HepG2 (cell line): ENCODE results near the gene FAM171A2. TPM values are rescaled to one million over a fixed set of nuclear protein-coding genes. Genes with fewer than 3 reads are reported as not detected.
A peak's percentile ranks its signal among the peaks of the same experiment; 100 is the strongest.

Source experiments
- ATAC-seq: fragments of 200-7000 bp; cut with Tn5 transposase; 3 replicates; pipeline ENCODE4 v1.9.1; 2020; ENCODE audit warnings: mild to moderate bottlenecking, moderate library complexity
- BruUV-seq: library from RNA; stranded (reverse); fragments of 400-500 nt; replicated peaks from 2 replicates; lab custom pipeline; 2021; lab: Mats Ljungman, UMichigan
- CTCF ChIA-PET: fragments of 300-600 bp; formaldehyde crosslinking; extraction: SDS; loops from one replicate; lab custom pipeline; 2021; ENCODE audit warnings: low total read pairs, inconsistent platforms, low intra/inter-chr PET ratio; lab: Yijun Ruan, JAX
- POLR2A ChIA-PET: fragments of 350-600 bp; sonication (Branson Sonifier 250); formaldehyde crosslinking; loops from one replicate; lab custom pipeline; 2020; ENCODE audit warnings: antibody characterized with exemption, inconsistent platforms; lab: Yijun Ruan, JAX
- DNase-seq: peaks from one replicate; pipeline ENCODE4 v3.0.0-alpha.2; 2015; ENCODE audit warnings: low spot score
- FAIRE-seq: peaks from 3 replicates; lab custom pipeline; 2011; peaks lifted over from hg19 to GRCh38; lab: Jason Lieb, UNC
- H2AFZ ChIP-seq: one replicate; pipeline ENCODE4 v1.6.1; 2011; ENCODE audit warnings: low read length, inconsistent platforms
- H3K27ac ChIP-seq: fragments of 300-600 bp; 3 replicates; pipeline ENCODE4 v1.8.0; 2011; ENCODE audit warnings: mixed run types, mild to moderate bottlenecking, mixed read lengths, low read length, inconsistent platforms; ENCODE audit not compliant: insufficient read depth; ENCODE audit errors: extremely low read length
- H3K27me3 ChIP-seq, 2 experiments: fragments of 200-600 bp in 1 of 2; 2 replicates in 1 of 2; 3 replicates in 1 of 2; pipeline versions ENCODE4 v1.6.0 to v1.8.0; 2011; ENCODE audit warnings: low read length in 2 of 2, mild to moderate bottlenecking in 2 of 2, moderate library complexity in 2 of 2, inconsistent platforms in 1 of 2; ENCODE audit not compliant: insufficient read depth in 2 of 2, control insufficient read depth in 1 of 2
- H3K36me3 ChIP-seq, 2 experiments: fragments of 200-600 bp in 1 of 2; replicated peaks in 1 of 2; 2 replicates in 1 of 2; 3 replicates in 1 of 2; pipeline versions ENCODE4 v1.5.1 to v1.8.0; 2011; ENCODE audit warnings: low read length in 2 of 2, inconsistent platforms in 1 of 2; ENCODE audit not compliant: insufficient read depth in 2 of 2, control insufficient read depth in 1 of 2
- H3K4me1 ChIP-seq: 2 replicates; pipeline ENCODE4 v1.5.1; 2012; ENCODE audit warnings: low read length, inconsistent platforms; ENCODE audit not compliant: insufficient read depth
- H3K4me2 ChIP-seq: 2 replicates; pipeline ENCODE4 v1.6.0; 2011; ENCODE audit warnings: low read depth, low read length, inconsistent platforms
- H3K4me3 ChIP-seq, 3 experiments: fragments of 200-600 bp in 1 of 3; sonication (generic), shearing (Covaris generic) in 1 of 3; replicated peaks in 1 of 3; 2 replicates each; pipeline ENCODE4 v1.5.1; 2011 to 2016; ENCODE audit warnings: low read length in 3 of 3, inconsistent platforms in 2 of 3, low read depth in 2 of 3, mild to moderate bottlenecking in 2 of 3, control low read depth in 1 of 3, mixed read lengths in 1 of 3; ENCODE audit not compliant: insufficient read depth in 1 of 3
- H3K79me2 ChIP-seq: one replicate; pipeline ENCODE4 v1.6.1; 2011; ENCODE audit warnings: low read length, inconsistent platforms; ENCODE audit not compliant: insufficient read depth
- H3K9ac ChIP-seq: 2 replicates; pipeline ENCODE4 v1.6.0; 2011; ENCODE audit warnings: mild to moderate bottlenecking, low read depth, low read length, inconsistent platforms; ENCODE audit not compliant: insufficient read depth
- H3K9me3 ChIP-seq: 2 replicates; pipeline ENCODE4 v1.5.1; 2012; ENCODE audit warnings: mild to moderate bottlenecking, low read length
- H4K20me1 ChIP-seq: 2 replicates; pipeline ENCODE4 v1.6.0; 2011; ENCODE audit warnings: inconsistent platforms, mild to moderate bottlenecking, low read length, moderate library complexity; ENCODE audit not compliant: insufficient read depth
- FIP1L1 ChIP-seq: fragments of 200-400 bp; formaldehyde crosslinking; IDR thresholded peaks from 2 replicates; pipeline ENCODE4 v1.6.1; 2018; ENCODE audit warnings: low read depth, mild to moderate bottlenecking, low read length, moderate library complexity, borderline replicate concordance; ENCODE audit not compliant: insufficient read depth
- HNRNPL ChIP-seq: fragments of 200-400 bp; formaldehyde crosslinking; IDR thresholded peaks from 2 replicates; pipeline ENCODE4 v1.6.1; 2017; ENCODE audit warnings: mild to moderate bottlenecking, low read depth, low read length
- NCOA1 ChIP-seq: sonication (generic); formaldehyde crosslinking; IDR thresholded peaks from 2 replicates; pipeline ENCODE4 v1.9.0; 2021; ENCODE audit warnings: missing genetic modification reagents
- RFX5 ChIP-seq: IDR thresholded peaks from 2 replicates; pipeline ENCODE4 v1.6.1; 2011; ENCODE audit warnings: low read depth, low read length, improper control_type of control experiment
- WIZ ChIP-seq: sonication (generic); formaldehyde crosslinking; IDR thresholded peaks from 2 replicates; pipeline ENCODE4 v1.5.1; 2020; ENCODE audit warnings: mild to moderate bottlenecking, missing genetic modification reagents
- YEATS4 ChIP-seq: sonication (generic); formaldehyde crosslinking; IDR thresholded peaks from 2 replicates; pipeline ENCODE4 v1.4.0; 2020; ENCODE audit warnings: missing genetic modification reagents, borderline replicate concordance
- ZBTB21 ChIP-seq: sonication (generic); formaldehyde crosslinking; IDR thresholded peaks from 2 replicates; pipeline ENCODE4 v1.4.0; 2020; ENCODE audit warnings: missing genetic modification reagents
- ZMYM4 ChIP-seq: sonication (generic); formaldehyde crosslinking; IDR thresholded peaks from 2 replicates; pipeline ENCODE4 v1.8.1; 2023; ENCODE audit warnings: mild to moderate bottlenecking, missing genetic modification reagents
- ZNF619 ChIP-seq: sonication (generic); formaldehyde crosslinking; IDR thresholded peaks from 2 replicates; pipeline ENCODE4 v1.4.0; 2020; ENCODE audit warnings: mild to moderate bottlenecking, missing genetic modification reagents
- ZNF850 ChIP-seq: sonication (generic); formaldehyde crosslinking; conservative IDR thresholded peaks from 2 replicates; pipeline ENCODE4 v1.9.0; 2021; ENCODE audit warnings: mild to moderate bottlenecking, missing genetic modification reagents
- WGBS: methylation state at CpG from one replicate; pipeline ENCODE4 v1.1.6; 2017; ENCODE audit warnings: low lambda C conversion rate; 5-methylcytosine and 5-hydroxymethylcytosine counted together
- in situ Hi-C: cut with HindIII; loops from 2 replicates; pipeline ENCODE4 v1.10.0; 2017; ENCODE audit warnings: low pct_unique_long_range_greater_than_20kb; ENCODE audit not compliant: extremely low pct_ligation_motif_present
- intact Hi-C: fragments of 100-400 bp; cut with micrococcal nuclease; formaldehyde crosslinking; loops from one replicate; pipeline ENCODE4 v1.10.0; 2022; ENCODE audit not compliant: unreplicated experiment
- polyA plus RNA-seq, 8 experiments: library from polyadenylated mRNA; depleted of rRNA in 3 of 8; stranded (reverse) in 7 of 8; unstranded in 1 of 8; fragments of >200 nt; fragmentation: Illumina TruSeq in 4 of 8; extraction: Trizol in 4 of 8; gene quantifications; 2 replicates each; pipeline versions ENCODE4 v1.2.1 to v1.2.3, GENCODE V29; 2011 to 2016; ENCODE audit warnings: low read depth in 4 of 8, missing spikeins in 1 of 8, mixed read lengths in 1 of 8; ENCODE audit not compliant: insufficient read depth in 1 of 8
- total RNA-seq, 5 experiments: library from RNA; depleted of rRNA; stranded (reverse); fragments of >200 nt; fragmentation: Illumina TruSeq; extraction: Trizol; gene quantifications; 2 replicates each; pipeline ENCODE4 v1.2.3, GENCODE V29; 2016; ENCODE audit warnings: low read depth in 1 of 5
- TF ChIP-seq, protein P1 (sequence below): IDR thresholded peaks from 2 replicates; pipeline ENCODE4 v1.6.1; 2016; ENCODE audit warnings: missing genetic modification reagents, missing compliant biosample characterization
- TF ChIP-seq, protein P2 (sequence below): IDR thresholded peaks from 2 replicates; pipeline ENCODE4 v1.6.1; 2018; ENCODE audit warnings: missing genetic modification reagents
- TF ChIP-seq, protein P3 (sequence below): sonication (generic); formaldehyde crosslinking; IDR thresholded peaks from 2 replicates; pipeline ENCODE4 v1.4.0; 2020; ENCODE audit warnings: missing genetic modification reagents
- TF ChIP-seq, protein P4 (sequence below): sonication (generic); formaldehyde crosslinking; IDR thresholded peaks from 2 replicates; pipeline ENCODE4 v1.4.0; 2020; ENCODE audit warnings: missing genetic modification reagents, borderline replicate concordance

FAM171A2 gene
- total and polyA plus RNA-seq, 2 of the 13 experiments (the other 11 are each of a cell fraction or from before 2014, with no cell fraction given), result 1.8 to 3.6 TPM

DNA sequence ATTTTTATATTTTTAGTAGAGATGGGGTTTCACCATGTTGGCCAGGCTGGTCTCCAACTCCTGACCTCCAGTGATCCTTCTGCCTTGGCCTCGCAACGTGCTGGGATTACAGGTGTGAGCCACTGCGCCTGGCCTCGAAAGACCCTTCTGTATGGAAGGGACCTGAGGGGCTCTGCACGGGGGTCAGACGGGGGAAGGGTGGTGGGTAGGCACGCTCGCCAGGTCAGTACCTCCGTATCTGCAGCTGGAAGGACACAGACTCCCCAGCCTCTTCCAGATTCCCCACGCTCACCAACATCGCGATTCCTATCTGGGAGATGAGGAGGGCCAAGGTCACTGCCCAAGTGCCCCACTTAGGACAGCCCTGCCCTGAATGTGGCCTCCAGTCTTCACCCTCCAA lies 13.1 kb upstream of the FAM171A2 start:
- Histone ChIP-seq H4K20me1 (no peaks in the 10 kb centered on the region; the same call in 1 of the 2 replicates), H3K27ac (no peak overlapping the region), H2AFZ (no peak overlapping the region), H3K4me1 (peaks cover 44% of the 10 kb centered on the region), H3K36me3 (no peaks in the 10 kb centered on the region), H3K9me3 (no peaks in the 10 kb centered on the region), H3K4me3 (no peak overlapping the region), H3K27me3 (peaks cover 8 to 33% of the 10 kb centered on the region in 2 experiments), H3K4me2 (no peak overlapping the region), H3K79me2 (no peaks in the 10 kb centered on the region), H3K9ac (no peak overlapping the region)
- WGBS, result 70% methylated on average over 12 of the region's 12 CpGs
- FAIRE-seq (no peak), ATAC-seq (no peak), DNase-seq (no peak)
- ChIA-PET CTCF (no interaction called here), POLR2A (interaction anchor here (2.8 kb wide), 1 partner anchor 8 kb away, joined by 12 read pairs; no protein-coding TSS in a partner anchor)
- TF ChIP-seq, protein P1, sequence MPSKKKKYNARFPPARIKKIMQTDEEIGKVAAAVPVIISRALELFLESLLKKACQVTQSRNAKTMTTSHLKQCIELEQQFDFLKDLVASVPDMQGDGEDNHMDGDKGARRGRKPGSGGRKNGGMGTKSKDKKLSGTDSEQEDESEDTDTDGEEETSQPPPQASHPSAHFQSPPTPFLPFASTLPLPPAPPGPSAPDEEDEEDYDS (CRISPR knock-in tag), result no peak
- TF ChIP-seq WIZ (CRISPR knock-in tag), result 0 out of 2 replicates have a peak, but pooled peaks have one; percentile 32
- BruUV-seq, result no TSS peak
- in situ Hi-C loops, result no loop called here
- intact Hi-C loops, result no loop called here

DNA sequence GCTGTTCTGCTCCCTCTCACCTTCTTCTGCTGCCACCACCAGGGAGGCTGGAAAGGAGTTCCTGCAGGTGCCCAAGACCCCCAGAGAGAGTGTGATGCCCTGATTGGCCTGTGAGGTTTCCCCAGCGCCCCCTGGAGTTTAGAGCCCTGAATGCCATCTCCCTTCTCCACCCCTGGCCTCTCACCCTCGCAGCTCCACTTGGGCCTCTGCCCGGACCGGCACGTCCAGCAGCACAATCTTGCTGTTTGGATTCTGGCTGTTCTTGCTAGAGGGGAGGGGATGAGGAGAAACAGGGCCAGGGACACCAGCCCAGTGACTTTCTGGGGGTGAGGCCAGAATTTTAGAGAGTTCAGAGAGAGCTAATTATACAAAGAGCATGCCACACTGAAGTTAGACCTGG lies 12.5 kb upstream of the FAM171A2 start:
- Histone ChIP-seq H3K4me2 (peak overlapping the region; percentile 77), H2AFZ (no peak overlapping the region), H3K9ac (no peak overlapping the region), H3K4me1 (peaks cover 51% of the 10 kb centered on the region), H3K27me3 (peaks cover 8 to 28% of the 10 kb centered on the region in 2 experiments), H3K36me3 (no peaks in the 10 kb centered on the region), H3K9me3 (no peaks in the 10 kb centered on the region), H4K20me1 (no peaks in the 10 kb centered on the region; the same call in 1 of the 2 replicates), H3K4me3 (peak overlapping the region in 1 of 3 experiments; percentile 55; a peak in 1 of 6 replicates), H3K27ac (no peak overlapping the region), H3K79me2 (no peaks in the 10 kb centered on the region)
- peak; percentile 63 for FAIRE-seq
- intact Hi-C loops, result no loop called here
- peak; percentile 57 for ATAC-seq
- 0% methylated on average over 5 of the region's 5 CpGs for WGBS
- in situ Hi-C loops, result no loop called here
- BruUV-seq, result no TSS peak
- ChIA-PET POLR2A (interaction anchor here (0.8 to 2.8 kb wide), 5 partner anchors 9 to 128 kb away, joined by 3 to 12 read pairs (median 5); partner anchors contain the start of gene GPATCH8), CTCF (interaction anchor here (1.3 kb wide), 1 partner anchor 10 kb away, joined by 3 read pairs; no protein-coding TSS in a partner anchor)
- peak; percentile 57 for DNase-seq
- TF ChIP-seq ZBTB21 (CRISPR knock-in tag) (no peak), RFX5 (no peak), HNRNPL (0 out of 2 replicates have a peak, but pooled peaks have one; percentile 22), NCOA1 (CRISPR knock-in tag) (no peak), FIP1L1 (no peak), ZNF850 (CRISPR knock-in tag) (no peak), ZNF619 (CRISPR knock-in tag) (no peak), ZMYM4 (0 out of 2 replicates have a peak, but pooled peaks have one; percentile 32), YEATS4 (CRISPR knock-in tag) (no peak)
- TF ChIP-seq, protein P2, sequence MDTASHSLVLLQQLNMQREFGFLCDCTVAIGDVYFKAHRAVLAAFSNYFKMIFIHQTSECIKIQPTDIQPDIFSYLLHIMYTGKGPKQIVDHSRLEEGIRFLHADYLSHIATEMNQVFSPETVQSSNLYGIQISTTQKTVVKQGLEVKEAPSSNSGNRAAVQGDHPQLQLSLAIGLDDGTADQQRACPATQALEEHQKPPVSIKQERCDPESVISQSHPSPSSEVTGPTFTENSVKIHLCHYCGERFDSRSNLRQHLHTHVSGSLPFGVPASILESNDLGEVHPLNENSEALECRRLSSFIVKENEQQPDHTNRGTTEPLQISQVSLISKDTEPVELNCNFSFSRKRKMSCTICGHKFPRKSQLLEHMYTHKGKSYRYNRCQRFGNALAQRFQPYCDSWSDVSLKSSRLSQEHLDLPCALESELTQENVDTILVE (CRISPR knock-in tag), result no peak
- TF ChIP-seq, protein P3, sequence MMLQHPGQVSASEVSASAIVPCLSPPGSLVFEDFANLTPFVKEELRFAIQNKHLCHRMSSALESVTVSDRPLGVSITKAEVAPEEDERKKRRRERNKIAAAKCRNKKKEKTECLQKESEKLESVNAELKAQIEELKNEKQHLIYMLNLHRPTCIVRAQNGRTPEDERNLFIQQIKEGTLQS (CRISPR knock-in tag), result no peak
- TF ChIP-seq, protein P4, sequence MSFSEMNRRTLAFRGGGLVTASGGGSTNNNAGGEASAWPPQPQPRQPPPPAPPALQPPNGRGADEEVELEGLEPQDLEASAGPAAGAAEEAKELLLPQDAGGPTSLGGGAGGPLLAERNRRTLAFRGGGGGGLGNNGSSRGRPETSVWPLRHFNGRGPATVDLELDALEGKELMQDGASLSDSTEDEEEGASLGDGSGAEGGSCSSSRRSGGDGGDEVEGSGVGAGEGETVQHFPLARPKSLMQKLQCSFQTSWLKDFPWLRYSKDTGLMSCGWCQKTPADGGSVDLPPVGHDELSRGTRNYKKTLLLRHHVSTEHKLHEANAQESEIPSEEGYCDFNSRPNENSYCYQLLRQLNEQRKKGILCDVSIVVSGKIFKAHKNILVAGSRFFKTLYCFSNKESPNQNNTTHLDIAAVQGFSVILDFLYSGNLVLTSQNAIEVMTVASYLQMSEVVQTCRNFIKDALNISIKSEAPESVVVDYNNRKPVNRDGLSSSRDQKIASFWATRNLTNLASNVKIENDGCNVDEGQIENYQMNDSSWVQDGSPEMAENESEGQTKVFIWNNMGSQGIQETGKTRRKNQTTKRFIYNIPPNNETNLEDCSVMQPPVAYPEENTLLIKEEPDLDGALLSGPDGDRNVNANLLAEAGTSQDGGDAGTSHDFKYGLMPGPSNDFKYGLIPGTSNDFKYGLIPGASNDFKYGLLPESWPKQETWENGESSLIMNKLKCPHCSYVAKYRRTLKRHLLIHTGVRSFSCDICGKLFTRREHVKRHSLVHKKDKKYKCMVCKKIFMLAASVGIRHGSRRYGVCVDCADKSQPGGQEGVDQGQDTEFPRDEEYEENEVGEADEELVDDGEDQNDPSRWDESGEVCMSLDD (CRISPR knock-in tag), result no peak
